GM23248 (cell line): ENCODE data around the gene KMT2A. TPM values are rescaled to one million over a fixed set of nuclear protein-coding genes. Genes with fewer than 3 reads are reported as not detected.
A peak's percentile ranks its signal among the peaks of the same experiment; 100 is the strongest.

Source experiments
- DNase-seq: peaks from one replicate; pipeline ENCODE4 v3.0.0-alpha.2; 2015
- H2AFZ ChIP-seq: fragments of 200-600 bp; sonication (generic); 2 replicates; pipeline ENCODE4 v1.6.1; 2016; ENCODE audit warnings: antibody characterized with exemption
- H3F3A ChIP-seq: fragments of 200-600 bp; sonication (generic); 2 replicates; pipeline ENCODE4 v1.6.1; 2016; ENCODE audit warnings: mild to moderate bottlenecking, antibody characterized with exemption, mixed run types; ENCODE audit not compliant: insufficient read depth
- H3K27ac ChIP-seq: fragments of 200-600 bp; sonication (generic); 2 replicates; pipeline ENCODE4 v1.5.1; 2016; ENCODE audit warnings: mild to moderate bottlenecking
- H3K27me3 ChIP-seq: fragments of 200-600 bp; sonication (generic); replicated peaks from 2 replicates; pipeline ENCODE4 v1.6.1; 2016; ENCODE audit warnings: mild to moderate bottlenecking; ENCODE audit not compliant: insufficient read depth
- H3K36me3 ChIP-seq: fragments of 200-600 bp; sonication (generic); 2 replicates; pipeline ENCODE4 v1.6.1; 2016; ENCODE audit warnings: low read depth, mild to moderate bottlenecking
- H3K4me1 ChIP-seq: fragments of 200-600 bp; sonication (generic); 2 replicates; pipeline ENCODE4 v1.6.1; 2016; ENCODE audit warnings: mild to moderate bottlenecking; ENCODE audit not compliant: insufficient read depth
- H3K4me2 ChIP-seq: fragments of 200-600 bp; sonication (generic); one replicate; pipeline ENCODE4 v1.6.1; 2016; ENCODE audit warnings: mild to moderate bottlenecking; ENCODE audit not compliant: unreplicated experiment
- H3K4me3 ChIP-seq: fragments of 200-600 bp; sonication (generic); 2 replicates; pipeline ENCODE4 v1.5.1; 2016; ENCODE audit warnings: mild to moderate bottlenecking
- H3K79me2 ChIP-seq: fragments of 200-600 bp; sonication (generic); 2 replicates; pipeline ENCODE4 v1.6.1; 2016; ENCODE audit warnings: mild to moderate bottlenecking; ENCODE audit not compliant: insufficient read depth
- H3K9ac ChIP-seq: fragments of 200-600 bp; sonication (generic); 2 replicates; pipeline ENCODE4 v1.6.1; 2016; ENCODE audit warnings: mild to moderate bottlenecking
- H3K9me2 ChIP-seq: fragments of 200-600 bp; sonication (generic); 2 replicates; pipeline ENCODE4 v1.6.1; 2016; ENCODE audit warnings: mixed run types, mild to moderate bottlenecking, moderate library complexity; ENCODE audit not compliant: insufficient read depth
- H3K9me3 ChIP-seq: fragments of 200-600 bp; sonication (generic); one replicate; pipeline ENCODE4 v1.6.1; 2017; ENCODE audit warnings: low read depth
- H4K20me1 ChIP-seq: fragments of 200-600 bp; sonication (generic); 2 replicates; pipeline ENCODE4 v1.6.0; 2016; ENCODE audit not compliant: insufficient read depth
- EZH2 ChIP-seq: fragments of 200-600 bp; sonication (generic); IDR thresholded peaks from 2 replicates; pipeline ENCODE4 v1.6.1; 2018; ENCODE audit warnings: antibody characterized with exemption, mild to moderate bottlenecking; ENCODE audit not compliant: insufficient read depth, poor library complexity, severe bottlenecking
- EZH2phosphoT487 ChIP-seq: fragments of 200-600 bp; sonication (generic); IDR thresholded peaks from 2 replicates; pipeline ENCODE4 v1.6.1; 2018; ENCODE audit warnings: antibody characterized with exemption, moderate library complexity, mild to moderate bottlenecking, low read depth; ENCODE audit not compliant: insufficient read depth
- WGBS, 2 experiments: methylation state at CpG; one replicate each; pipeline ENCODE4 v1.1.6; 2015 to 2017; ENCODE audit warnings: low lambda C conversion rate in 2 of 2, low coverage in 1 of 2; ENCODE audit errors: missing lambda C conversion rate in 2 of 2; 5-methylcytosine and 5-hydroxymethylcytosine counted together
- in situ Hi-C: fragments of 300-500 bp; cut with MboI; formaldehyde crosslinking; loops from 2 replicates; pipeline ENCODE4 v1.15.0; 2020
- polyA plus RNA-seq: library from polyadenylated mRNA; unstranded; fragments of >200 nt; fragmentation: Nextera tagmentation; extraction: Ambion mirVana; gene quantifications from 2 replicates; pipeline ENCODE4 v1.2.1, GENCODE V29; 2016
- total RNA-seq: library from RNA; depleted of rRNA; stranded (reverse); fragments of >200 nt; shearing (Covaris generic); gene quantifications from 2 replicates; pipeline ENCODE4 v1.2.3, GENCODE V29; 2014

The KMT2A gene
- total and polyA plus RNA-seq, 2 experiments from 2014 or later: 7.6 to 19.1 TPM

GRCh38 chr11:118430956-118431355 lies 5.3 kb upstream of the KMT2A start:
- Histone ChIP-seq H2AFZ (no peak overlapping the region), H3K79me2 (no peaks in the 10 kb centered on the region)

GRCh38 chr11:118434123-118434552 lies 2.2 kb upstream of the KMT2A start:
- DNase-seq: peak; percentile 59
- peaks cover 4% of the 10 kb centered on the region for H4K20me1 ChIP-seq
- peaks cover 8% of the 10 kb centered on the region for H3F3A ChIP-seq
- peak overlapping the region; percentile 93 for H3K4me2 ChIP-seq
- 3 to 4% methylated on average over 9 of the region's 9 CpGs for WGBS, 2 experiments
- no peaks in the 10 kb centered on the region for H3K9me3 ChIP-seq
- in situ Hi-C loops: no loop called here
- peaks cover 26% of the 10 kb centered on the region for H3K79me2 ChIP-seq
- peak overlapping the region; percentile 73 for H3K4me3 ChIP-seq
- TF ChIP-seq EZH2 (no peak), EZH2phosphoT487 (no peak)
- H3K36me3 ChIP-seq: no peaks in the 10 kb centered on the region
- no peak overlapping the region for H3K27ac ChIP-seq
- H3K9ac ChIP-seq: no peak overlapping the region
- H2AFZ ChIP-seq: peak overlapping the region; percentile 81
- H3K27me3 ChIP-seq: no peaks in the 10 kb centered on the region
- H3K4me1 ChIP-seq: peaks cover 5% of the 10 kb centered on the region
- no peaks in the 10 kb centered on the region for H3K9me2 ChIP-seq

More at GRCh38 chr11:118430956-118431355, 5.3 kb upstream of the KMT2A start:
- Histone ChIP-seq H3K9ac (no peak overlapping the region), H3K4me1 (no peaks in the 10 kb centered on the region), H3F3A (no peaks in the 10 kb centered on the region; the same call in 1 of the 2 replicates), H3K27me3 (no peaks in the 10 kb centered on the region), H3K36me3 (no peaks in the 10 kb centered on the region), H3K9me2 (no peaks in the 10 kb centered on the region), H4K20me1 (no peaks in the 10 kb centered on the region), H3K4me3 (no peak overlapping the region), H3K27ac (no peak overlapping the region), H3K4me2 (no peak overlapping the region), H3K9me3 (no peaks in the 10 kb centered on the region)
- no peak for DNase-seq
- WGBS, 2 experiments: 94 to 95% methylated on average over 2 of the region's 2 CpGs
- no peak for TF ChIP-seq EZH2
- no peak for TF ChIP-seq EZH2phosphoT487
- in situ Hi-C loops: no loop called here

- Histone ChIP-seq H3K4me1 (peaks cover 10% of the 10 kb centered on the region), H3K27ac (no peak overlapping the region), H3F3A (peaks cover 14% of the 10 kb centered on the region), H4K20me1 (peaks cover 10% of the 10 kb centered on the region), H3K4me3 (peak overlapping the region; percentile 73), H3K9me3 (no peaks in the 10 kb centered on the region), H3K9me2 (no peaks in the 10 kb centered on the region), H3K27me3 (no peaks in the 10 kb centered on the region), H2AFZ (peak overlapping the region; percentile 81), H3K4me2 (peak overlapping the region; percentile 93), H3K36me3 (no peaks in the 10 kb centered on the region), H3K9ac (peak overlapping the region; percentile 45; the same call in 1 of the 2 replicates), H3K79me2 (peaks cover 32% of the 10 kb centered on the region)
- WGBS, 2 experiments: 0 to 1% methylated on average over 38 to 39 of the region's 39 CpGs
- in situ Hi-C loops: no loop called here
- peak; percentile 73 for DNase-seq
- TF ChIP-seq EZH2phosphoT487: no peak
- TF ChIP-seq EZH2: no peak
Measured at GRCh38 chr11:118434553-118435289, 1.6 kb upstream of the KMT2A start.

- Histone ChIP-seq H3K4me3 (peak overlapping the region; percentile 73), H3K9me2 (no peaks in the 10 kb centered on the region), H3K9me3 (no peaks in the 10 kb centered on the region), H3K36me3 (no peaks in the 10 kb centered on the region), H3K9ac (peak overlapping the region; percentile 45), H3K27ac (peak overlapping the region; percentile 39), H3K4me2 (peak overlapping the region; percentile 93), H3K4me1 (peaks cover 17% of the 10 kb centered on the region), H3K27me3 (no peaks in the 10 kb centered on the region), H2AFZ (peak overlapping the region; percentile 81), H3K79me2 (peaks cover 39% of the 10 kb centered on the region), H4K20me1 (peaks cover 17% of the 10 kb centered on the region), H3F3A (peaks cover 14% of the 10 kb centered on the region)
- 1 to 2% methylated on average over 31 to 34 of the region's 34 CpGs for WGBS, 2 experiments
- TF ChIP-seq EZH2phosphoT487 (no peak), EZH2 (no peak)
- DNase-seq: peak; percentile 64
- in situ Hi-C loops: no loop called here
Measured at GRCh38 chr11:118435290-118435892, 901 bp upstream of the KMT2A start.
